HG03108 (cell line): ENCODE results near the gene RXRB.
"Not testable (repeated sequence)": the region's sequence is repeated elsewhere in the genome, so short reads cannot be mapped to it uniquely, and the experiment has no call there.

Source experiments
- ATAC-seq: cut with Tn5 transposase; IDR thresholded peaks from one replicate; pipeline ENCODE4 v1.9.1; 2021; ENCODE audit warnings: moderate library complexity; ENCODE audit not compliant: unreplicated experiment

The RXRB gene

DNA sequence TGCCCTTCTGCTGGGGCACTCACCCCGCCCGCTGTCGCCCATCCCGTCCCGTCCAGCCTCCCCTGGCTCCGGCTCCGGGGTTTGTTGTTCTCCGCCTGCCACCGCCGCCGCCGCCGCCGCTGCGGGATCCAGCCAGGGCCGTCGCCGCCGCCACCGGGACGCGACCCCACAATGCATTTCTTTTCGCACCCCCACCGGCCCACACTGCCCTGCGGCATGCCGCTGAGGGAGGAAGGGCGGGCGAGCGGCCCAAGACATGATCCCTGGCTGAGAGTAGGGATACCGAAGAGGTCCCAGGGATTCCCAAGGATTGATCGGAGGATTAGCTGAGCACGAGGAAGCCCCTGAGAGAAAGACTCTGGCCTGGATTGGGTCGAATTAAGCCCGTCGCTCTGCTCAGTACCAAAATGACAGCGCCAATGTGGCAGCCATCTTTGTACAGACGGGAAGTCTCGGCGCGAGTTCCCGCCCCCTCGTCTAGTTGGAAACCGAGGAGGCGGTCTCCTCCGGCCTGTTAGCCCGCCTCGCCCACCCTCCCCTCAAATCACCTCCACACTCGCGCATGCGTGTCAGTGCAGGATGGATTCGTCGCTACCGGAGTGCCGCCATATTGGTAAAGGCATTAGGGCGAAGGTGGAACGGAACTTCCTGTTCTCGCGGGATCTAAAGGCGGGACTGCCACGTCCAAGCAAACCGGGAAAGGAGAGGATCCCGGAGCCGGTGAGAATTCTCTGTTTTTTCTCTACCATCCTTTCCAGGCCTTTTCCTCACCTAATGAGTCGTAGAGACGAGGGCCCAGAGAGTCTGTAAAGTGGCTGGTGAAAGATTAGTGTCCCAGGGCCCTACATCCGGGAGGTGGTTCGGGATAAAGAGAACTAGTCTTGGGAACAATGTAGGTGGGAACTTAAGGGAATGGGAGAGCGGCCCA lies at the start of gene RXRB, which contains the start of gene SLC39A7:
TSS of gene RXRB (minus strand) at position 447 of the 928 bp plus-strand sequence. CDS start at position 258, 189 bp downstream.
TSS of gene SLC39A7 (plus strand) at position 649 of the 928 bp plus-strand sequence. CDS start 379 bp downstream, outside the sequence.
- peak; percentile 44 for ATAC-seq

DNA sequence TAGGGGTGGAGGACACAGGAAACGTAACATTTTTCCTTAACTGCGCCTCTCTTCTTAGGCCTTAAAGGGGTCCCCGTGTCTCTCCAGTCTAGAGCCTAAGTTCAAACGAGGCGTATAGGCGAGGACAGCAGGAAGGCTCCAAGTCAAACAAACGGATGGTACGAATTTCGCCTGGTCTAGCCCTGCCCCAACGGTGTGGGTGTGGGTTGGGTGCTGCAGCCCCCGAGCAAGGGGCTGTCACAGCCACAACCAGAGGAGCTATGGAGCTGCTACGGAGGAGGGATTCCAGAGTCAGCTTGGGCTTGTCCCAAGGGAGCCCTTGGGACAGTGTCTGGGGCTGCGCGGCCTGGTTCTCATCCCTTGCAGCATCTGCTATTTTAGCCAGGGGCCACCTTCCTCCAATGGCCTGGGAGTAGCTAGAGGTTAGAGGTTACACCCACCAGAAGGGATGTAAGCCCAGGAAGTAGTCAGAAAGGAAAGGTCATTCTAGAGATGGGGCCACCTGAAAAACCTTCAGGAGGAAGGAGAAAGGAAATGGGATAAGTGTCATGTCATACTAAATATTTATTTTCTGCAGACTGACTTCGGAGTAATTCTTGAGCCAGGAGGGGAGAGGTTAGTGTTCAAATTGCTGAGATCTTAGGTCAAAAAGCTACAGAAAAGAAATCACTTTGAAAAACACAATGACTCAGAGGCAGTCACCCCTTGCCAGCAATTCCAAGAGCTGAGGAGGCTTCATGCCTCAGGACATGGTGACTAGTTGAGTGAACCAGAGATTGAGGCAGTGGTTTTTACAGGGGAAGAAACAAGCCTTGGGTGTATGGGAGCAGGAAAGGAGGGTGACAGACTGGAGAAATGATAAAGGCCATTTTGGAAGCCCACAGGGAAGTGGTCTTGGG lies 49.5 kb upstream of the RXRB start:
- no peak for ATAC-seq

GRCh38 chr6:33248932-33249731 lies 48.7 kb upstream of the RXRB start:
- ATAC-seq, result peak; percentile 84

DNA sequence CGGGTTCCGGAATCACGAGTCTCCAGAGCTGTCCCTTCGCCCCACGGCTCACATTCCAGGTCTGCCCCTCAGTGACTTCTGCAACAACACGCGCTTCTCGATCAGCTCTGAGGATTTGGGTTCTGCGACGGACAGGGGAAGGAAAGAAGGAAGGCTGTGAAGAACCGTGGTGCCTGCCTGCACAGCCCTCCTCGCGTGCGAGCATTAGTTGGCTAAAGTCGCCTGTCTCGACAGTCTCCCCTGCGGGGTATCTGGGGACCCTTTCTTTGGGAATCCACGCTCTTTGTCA lies 48.1 kb upstream of the RXRB start:
- ATAC-seq, result no peak

DNA sequence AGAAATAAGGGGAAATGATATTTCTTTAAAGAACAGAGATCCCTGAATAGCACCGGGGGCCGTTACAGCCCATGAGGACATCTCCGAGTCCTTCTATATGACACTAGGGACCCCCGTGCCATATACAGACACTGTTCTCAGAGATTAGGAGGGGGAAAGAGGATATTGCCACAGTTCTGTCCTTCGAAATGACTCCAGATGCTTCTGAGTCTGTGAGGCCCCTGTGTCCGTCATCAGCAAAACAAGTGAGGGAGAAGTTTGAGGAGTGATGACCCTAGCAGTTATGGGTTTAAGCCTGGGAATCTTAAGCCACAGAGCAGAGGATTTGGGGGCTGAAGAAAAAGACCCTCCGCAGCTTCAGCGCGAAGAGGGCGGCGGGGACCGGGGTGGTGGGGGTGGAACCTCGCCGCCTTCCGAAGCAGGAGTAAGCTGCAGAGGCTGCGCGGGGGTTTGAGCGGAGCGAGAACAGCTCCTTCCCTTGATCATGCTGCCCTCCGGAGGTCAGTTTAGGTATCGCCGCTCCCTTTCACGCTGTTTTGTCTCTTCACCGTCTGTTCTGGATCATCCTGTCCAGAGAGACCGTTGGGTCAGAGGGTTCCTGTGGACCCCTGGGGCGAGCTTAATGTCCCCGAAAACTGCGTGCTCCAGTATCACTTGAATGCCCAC lies 47.6 kb upstream of the RXRB start:
- ATAC-seq, result peak; percentile 25

GRCh38 chr6:33243476-33243875 lies 43.0 kb upstream of the RXRB start:
- ATAC-seq, result no peak

- ATAC-seq, result no peak
These were observed 41.5 kb upstream of the RXRB start for GRCh38 chr6:33241968-33242367.

DNA sequence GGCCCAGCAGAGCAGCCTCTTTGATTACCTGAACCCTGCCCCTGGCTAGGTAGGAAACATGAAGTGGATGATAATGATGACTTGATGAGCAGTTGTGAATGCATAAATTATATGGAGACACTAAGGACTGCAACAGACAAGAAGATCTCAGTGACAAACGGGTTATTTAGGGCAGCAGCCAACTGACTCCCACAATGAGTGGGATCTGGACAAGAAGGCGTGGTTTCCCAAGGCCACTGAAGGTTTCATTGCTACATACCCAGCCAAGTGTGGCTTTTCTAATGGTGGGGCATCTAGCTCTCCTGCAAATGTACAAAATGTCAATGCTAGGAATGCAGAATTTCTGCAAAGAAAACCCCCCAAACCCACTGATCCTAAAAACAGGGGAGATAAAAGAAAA lies 37.3 kb upstream of the RXRB start:
- no peak for ATAC-seq

DNA sequence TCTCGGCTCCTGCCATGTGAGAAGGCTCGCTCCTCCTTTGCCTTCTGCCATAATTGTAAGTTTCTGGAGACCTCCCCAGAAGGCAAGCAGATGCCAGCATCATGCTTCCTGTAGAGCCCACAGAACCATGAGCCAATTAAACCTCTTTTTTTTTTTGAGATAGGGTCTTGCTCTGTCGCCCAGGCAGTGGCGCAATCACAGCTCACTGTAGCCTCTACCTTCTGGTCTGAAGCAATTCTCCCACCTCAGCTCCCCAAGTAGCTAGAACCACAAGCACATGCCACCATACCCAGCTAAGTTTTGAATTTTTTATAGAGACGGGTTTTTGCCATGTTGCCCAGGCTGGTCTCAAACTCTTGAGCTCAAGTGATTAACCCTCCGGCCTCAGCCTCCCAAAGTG lies 36.4 kb upstream of the RXRB start:
- ATAC-seq, result no peak

GRCh38 chr6:33236328-33236727 lies 35.9 kb upstream of the RXRB start:
- ATAC-seq, result no peak

- ATAC-seq, result no peak
These were observed 34.8 kb upstream of the RXRB start for GRCh38 chr6:33235221-33235634.

- not testable (repeated sequence) for ATAC-seq
These were observed 26.1 kb upstream of the RXRB start for GRCh38 chr6:33226503-33227120.

GRCh38 chr6:33217681-33218080 lies 17.2 kb upstream of the RXRB start:
- ATAC-seq, result no peak

- no peak for ATAC-seq
These were observed 16.8 kb upstream of the RXRB start for GRCh38 chr6:33217246-33217645.

- no peak for ATAC-seq
These were observed 15.7 kb upstream of the RXRB start for GRCh38 chr6:33216117-33216649.

DNA sequence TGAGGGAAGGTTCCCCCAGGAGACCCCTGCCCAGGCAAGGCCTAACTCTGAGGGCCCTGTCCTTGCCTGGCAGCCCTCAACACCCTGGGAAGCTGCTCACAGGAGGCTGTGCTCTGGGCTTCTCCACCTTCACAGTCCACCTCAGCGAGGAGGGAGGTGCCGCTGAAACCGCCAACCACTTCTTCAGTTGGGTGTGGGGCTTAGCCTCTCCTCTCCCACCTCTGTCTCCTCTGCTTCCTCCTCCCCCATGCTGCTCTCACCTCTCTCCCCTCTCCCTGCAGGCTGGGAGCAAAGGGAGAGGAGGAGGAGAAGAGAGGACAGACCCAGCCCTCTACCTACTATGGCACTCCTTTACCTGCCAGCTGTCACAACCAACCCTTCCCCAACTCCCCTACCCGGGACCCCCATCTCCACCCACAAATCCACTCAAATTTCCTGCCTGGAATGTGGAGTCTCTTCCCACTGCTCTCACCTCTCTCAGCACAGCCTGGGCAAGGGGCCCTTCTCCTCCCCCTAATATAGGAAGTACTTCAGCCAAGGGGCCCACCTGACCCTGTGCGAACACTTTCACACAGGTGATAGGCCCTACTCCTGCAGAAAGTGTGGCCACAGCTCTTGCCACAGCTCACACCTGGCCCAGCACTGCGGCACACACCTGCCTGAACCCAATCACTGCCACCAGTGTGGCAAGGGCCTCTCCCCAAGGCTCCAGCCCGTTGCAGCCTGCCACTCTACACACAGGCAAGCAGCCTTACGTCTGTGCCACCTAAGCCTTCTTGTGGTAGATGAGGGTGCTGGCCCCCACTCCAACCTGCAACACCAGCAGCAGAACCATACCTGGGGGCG lies 15.0 kb upstream of the RXRB start:
- ATAC-seq, result no peak

- no peak for ATAC-seq
These were observed 13.5 kb upstream of the RXRB start for GRCh38 chr6:33213989-33214335.

DNA sequence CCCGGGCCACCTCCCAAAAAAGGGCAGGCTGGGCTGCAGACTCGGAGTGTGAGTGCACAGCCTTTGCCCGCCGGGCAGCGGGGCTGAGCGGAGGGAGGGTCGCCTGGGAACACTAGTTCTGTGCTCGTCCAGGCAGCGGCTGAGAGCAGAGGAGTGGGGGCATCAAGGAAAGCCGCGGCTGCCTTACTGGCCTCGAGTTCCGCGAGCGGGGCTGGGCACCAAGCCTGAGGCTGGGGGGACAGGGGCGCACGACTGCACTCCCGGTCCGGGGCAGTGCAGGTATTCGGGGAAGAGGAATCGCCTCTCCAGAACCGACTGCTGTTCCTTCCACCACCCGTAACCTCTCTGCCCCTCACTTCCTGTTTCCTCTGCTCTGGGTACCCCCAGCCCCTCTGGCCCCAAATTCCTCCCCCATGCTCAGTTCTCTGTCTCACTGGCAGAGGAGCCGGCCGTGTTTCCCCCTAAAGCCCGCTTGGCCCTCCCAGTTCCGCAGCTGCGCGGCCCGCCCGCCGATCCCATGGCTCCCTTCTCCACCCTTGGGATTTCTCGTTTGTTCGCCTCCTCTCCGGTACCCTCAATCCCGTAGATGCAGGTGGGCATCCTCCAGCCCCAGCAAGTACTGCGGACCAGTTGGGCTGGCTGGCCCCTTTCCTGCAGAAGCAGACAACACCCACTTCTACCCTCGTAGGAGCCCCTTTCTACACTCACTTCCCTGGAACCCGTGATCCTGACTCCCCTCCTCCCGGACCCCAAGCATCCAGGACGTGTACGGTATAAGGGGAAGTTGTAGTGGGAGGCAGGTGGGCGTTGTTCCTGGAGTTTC lies 12.9 kb upstream of the RXRB start:
- ATAC-seq, result no peak
